HepG2 (cell line): Measurements from ENCODE around the gene PCYT2. TPM values are rescaled to one million over a fixed set of nuclear protein-coding genes. Genes with fewer than 3 reads are reported as not detected.

Experiments used
- CHD4 ChIP-seq: fragments of 200-600 bp; sonication (generic); IDR thresholded peaks from 2 replicates; pipeline ENCODE4 v1.7.0; 2017; ENCODE audit warnings: mild to moderate bottlenecking, low read length, borderline replicate concordance
- E2F2 ChIP-seq: sonication (generic); formaldehyde crosslinking; IDR thresholded peaks from 2 replicates; pipeline ENCODE4 v1.4.0; 2020; ENCODE audit warnings: missing genetic modification reagents, borderline replicate concordance
- GLI4 ChIP-seq: sonication (generic); formaldehyde crosslinking; IDR thresholded peaks from 2 replicates; pipeline ENCODE4 v1.5.1; 2020; ENCODE audit warnings: missing genetic modification reagents, mild to moderate bottlenecking, moderate library complexity, borderline replicate concordance
- HNRNPH1 ChIP-seq: fragments of 200-400 bp; formaldehyde crosslinking; optimal IDR thresholded peaks from 2 replicates; pipeline ENCODE3; 2017; ENCODE audit warnings: mild to moderate bottlenecking, low read depth, low read length
- NKX3-1 ChIP-seq: sonication (generic); formaldehyde crosslinking; IDR thresholded peaks from 2 replicates; pipeline ENCODE4 v1.5.0; 2020; ENCODE audit warnings: missing genetic modification reagents
- POLR2A ChIP-seq, 2 experiments: IDR thresholded peaks; 2 replicates each; pipeline ENCODE4 v1.6.1; 2011; ENCODE audit warnings: low read depth in 2 of 2, low read length in 2 of 2, mild to moderate bottlenecking in 1 of 2, moderate library complexity in 1 of 2; ENCODE audit not compliant: insufficient read depth in 1 of 2
- TCF12 ChIP-seq, 2 experiments: fragments of 450-650 bp in 1 of 2; sonication (generic) in 1 of 2; formaldehyde crosslinking in 1 of 2; IDR thresholded peaks; 2 replicates each; pipeline versions ENCODE4 v1.6.1 to v1.8.0; 2017 to 2022; ENCODE audit warnings: antibody characterized with exemption in 1 of 2, mild to moderate bottlenecking in 1 of 2, missing genetic modification reagents in 1 of 2, moderate library complexity in 1 of 2
- TFDP2 ChIP-seq: sonication (generic); formaldehyde crosslinking; IDR thresholded peaks from 2 replicates; pipeline ENCODE4 v1.4.0; 2020; ENCODE audit warnings: missing genetic modification reagents
- ZNF234 ChIP-seq: sonication (generic); formaldehyde crosslinking; conservative IDR thresholded peaks from 2 replicates; pipeline ENCODE4 v1.5.1; 2020; ENCODE audit warnings: mild to moderate bottlenecking, missing genetic modification reagents
- ZNF335 ChIP-seq: sonication (generic); formaldehyde crosslinking; IDR thresholded peaks from 2 replicates; pipeline ENCODE4 v1.4.0; 2020; ENCODE audit warnings: missing genetic modification reagents
- ZNF510 ChIP-seq: sonication (generic); formaldehyde crosslinking; IDR thresholded peaks from 2 replicates; pipeline ENCODE4 v1.4.0; 2020; ENCODE audit warnings: low read depth, mild to moderate bottlenecking, missing genetic modification reagents
- ZNF564 ChIP-seq: sonication (generic); formaldehyde crosslinking; IDR thresholded peaks from 2 replicates; pipeline ENCODE4 v1.8.1; 2023; ENCODE audit warnings: mild to moderate bottlenecking, missing genetic modification reagents
- ZSCAN25 ChIP-seq: sonication (generic); formaldehyde crosslinking; IDR thresholded peaks from 2 replicates; pipeline ENCODE4 v1.8.0; 2022; ENCODE audit warnings: mild to moderate bottlenecking, missing genetic modification reagents
- polyA plus RNA-seq, 8 experiments: library from polyadenylated mRNA; depleted of rRNA in 3 of 8; stranded (reverse) in 7 of 8; unstranded in 1 of 8; fragments of >200 nt; fragmentation: Illumina TruSeq in 4 of 8; extraction: Trizol in 4 of 8; gene quantifications; 2 replicates each; pipeline versions ENCODE4 v1.2.1 to v1.2.3, GENCODE V29; 2011 to 2016; ENCODE audit warnings: low read depth in 4 of 8, missing spikeins in 1 of 8, mixed read lengths in 1 of 8; ENCODE audit not compliant: insufficient read depth in 1 of 8
- total RNA-seq, 5 experiments: library from RNA; depleted of rRNA; stranded (reverse); fragments of >200 nt; fragmentation: Illumina TruSeq; extraction: Trizol; gene quantifications; 2 replicates each; pipeline ENCODE4 v1.2.3, GENCODE V29; 2016; ENCODE audit warnings: low read depth in 1 of 5
- TF ChIP-seq, protein P1 (sequence below): sonication (generic); formaldehyde crosslinking; conservative IDR thresholded peaks from 2 replicates; pipeline ENCODE4 v1.4.0; 2020; ENCODE audit warnings: missing genetic modification reagents
- TF ChIP-seq, protein P2 (sequence below): sonication (generic); formaldehyde crosslinking; IDR thresholded peaks from 2 replicates; pipeline ENCODE4 v1.8.0; 2022; ENCODE audit warnings: mild to moderate bottlenecking, missing genetic modification reagents
- TF ChIP-seq, protein P3 (sequence below): sonication (generic); formaldehyde crosslinking; IDR thresholded peaks from 2 replicates; pipeline ENCODE4 v1.9.0; 2022; ENCODE audit warnings: low read depth, missing genetic modification reagents
- TF ChIP-seq, protein P4 (sequence below): sonication (generic); formaldehyde crosslinking; IDR thresholded peaks from 2 replicates; pipeline ENCODE4 v1.4.0; 2020; ENCODE audit warnings: missing genetic modification reagents

PCYT2 gene
- total and polyA plus RNA-seq, 2 of the 13 experiments (the other 11 are each of a cell fraction or from before 2014, with no cell fraction given) = 147 to 297 TPM

DNA sequence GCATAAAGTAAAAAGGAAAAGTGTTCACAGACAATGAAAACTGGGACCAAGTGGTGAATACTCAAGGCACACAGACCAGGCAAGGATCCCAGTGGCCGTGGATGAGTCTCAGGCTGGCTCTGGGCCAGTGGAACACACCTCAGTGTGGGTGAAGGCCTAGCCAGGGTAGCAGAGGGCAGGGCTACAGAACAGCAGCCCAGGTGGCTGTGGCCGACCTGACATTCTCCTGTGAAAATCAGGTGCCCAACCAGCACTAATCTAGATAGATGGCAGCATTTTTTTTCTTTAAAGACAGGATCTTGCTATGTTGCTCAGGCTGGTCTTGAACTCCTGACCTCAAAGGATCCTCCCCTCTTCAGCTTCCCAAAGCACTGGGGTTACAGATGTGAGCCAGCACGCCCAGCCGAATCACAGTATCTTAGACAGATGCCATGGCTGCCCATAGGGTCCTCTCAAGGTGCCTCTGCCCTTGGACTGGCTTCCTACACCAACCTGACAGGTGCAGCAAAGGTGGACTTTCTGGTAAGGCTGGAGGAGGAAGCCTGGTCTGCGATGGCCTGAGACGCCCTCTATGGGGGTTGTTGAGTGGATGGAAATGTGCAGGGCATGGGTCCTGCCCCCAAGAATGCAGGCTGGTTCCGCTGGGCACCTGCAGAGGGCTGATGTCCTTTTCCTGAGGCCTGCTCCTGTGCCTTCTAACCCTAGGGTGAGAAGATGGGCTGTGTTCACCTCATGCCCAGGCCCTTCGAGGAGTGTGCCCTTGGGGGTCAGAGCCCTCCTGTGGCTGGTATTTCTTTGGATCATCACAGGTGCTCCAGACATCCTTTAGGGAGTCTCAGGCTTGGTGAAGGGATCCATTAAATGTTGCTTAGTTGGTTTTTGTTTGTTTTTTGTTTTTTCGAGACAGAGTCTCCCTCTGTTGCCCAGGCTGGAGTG is 47.1 kb downstream of the PCYT2 start (continued):
- TF ChIP-seq CHD4 (no peak), TCF12 (IDR thresholded peaks at IDR 0.05) (no peak), TCF12 (CRISPR knock-in tag; IDR thresholded peaks at IDR 0.05) (peak; percentile 32; the same call in 1 of the 2 replicates), HNRNPH1 (no peak), GLI4 (CRISPR knock-in tag) (no peak), E2F2 (CRISPR knock-in tag) (no peak), ZNF510 (CRISPR knock-in tag) (no peak), NKX3-1 (CRISPR knock-in tag) (0 out of 2 replicates have a peak, but pooled peaks have one; percentile 26), TFDP2 (0 out of 2 replicates have a peak, but pooled peaks have one; percentile 2), ZSCAN25 (CRISPR knock-in tag) (no peak), ZNF335 (CRISPR knock-in tag) (no peak), POLR2A (IDR thresholded peaks at IDR 0.05; ENCODE audit: insufficient read depth in 1 of 2, low read depth in 2 of 2, low read length in 2 of 2) (peak in 1 of 2 experiments; percentile 28; a peak in 1 of 4 replicates), ZNF564 (CRISPR knock-in tag) (no peak), ZNF234 (no peak)
- TF ChIP-seq, protein P1, sequence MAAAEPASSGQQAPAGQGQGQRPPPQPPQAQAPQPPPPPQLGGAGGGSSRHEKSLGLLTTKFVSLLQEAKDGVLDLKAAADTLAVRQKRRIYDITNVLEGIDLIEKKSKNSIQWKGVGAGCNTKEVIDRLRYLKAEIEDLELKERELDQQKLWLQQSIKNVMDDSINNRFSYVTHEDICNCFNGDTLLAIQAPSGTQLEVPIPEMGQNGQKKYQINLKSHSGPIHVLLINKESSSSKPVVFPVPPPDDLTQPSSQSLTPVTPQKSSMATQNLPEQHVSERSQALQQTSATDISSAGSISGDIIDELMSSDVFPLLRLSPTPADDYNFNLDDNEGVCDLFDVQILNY (CRISPR knock-in tag) = no peak
- TF ChIP-seq, protein P2, sequence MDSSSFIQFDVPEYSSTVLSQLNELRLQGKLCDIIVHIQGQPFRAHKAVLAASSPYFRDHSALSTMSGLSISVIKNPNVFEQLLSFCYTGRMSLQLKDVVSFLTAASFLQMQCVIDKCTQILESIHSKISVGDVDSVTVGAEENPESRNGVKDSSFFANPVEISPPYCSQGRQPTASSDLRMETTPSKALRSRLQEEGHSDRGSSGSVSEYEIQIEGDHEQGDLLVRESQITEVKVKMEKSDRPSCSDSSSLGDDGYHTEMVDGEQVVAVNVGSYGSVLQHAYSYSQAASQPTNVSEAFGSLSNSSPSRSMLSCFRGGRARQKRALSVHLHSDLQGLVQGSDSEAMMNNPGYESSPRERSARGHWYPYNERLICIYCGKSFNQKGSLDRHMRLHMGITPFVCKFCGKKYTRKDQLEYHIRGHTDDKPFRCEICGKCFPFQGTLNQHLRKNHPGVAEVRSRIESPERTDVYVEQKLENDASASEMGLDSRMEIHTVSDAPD (CRISPR knock-in tag) = no peak
- TF ChIP-seq, protein P3, sequence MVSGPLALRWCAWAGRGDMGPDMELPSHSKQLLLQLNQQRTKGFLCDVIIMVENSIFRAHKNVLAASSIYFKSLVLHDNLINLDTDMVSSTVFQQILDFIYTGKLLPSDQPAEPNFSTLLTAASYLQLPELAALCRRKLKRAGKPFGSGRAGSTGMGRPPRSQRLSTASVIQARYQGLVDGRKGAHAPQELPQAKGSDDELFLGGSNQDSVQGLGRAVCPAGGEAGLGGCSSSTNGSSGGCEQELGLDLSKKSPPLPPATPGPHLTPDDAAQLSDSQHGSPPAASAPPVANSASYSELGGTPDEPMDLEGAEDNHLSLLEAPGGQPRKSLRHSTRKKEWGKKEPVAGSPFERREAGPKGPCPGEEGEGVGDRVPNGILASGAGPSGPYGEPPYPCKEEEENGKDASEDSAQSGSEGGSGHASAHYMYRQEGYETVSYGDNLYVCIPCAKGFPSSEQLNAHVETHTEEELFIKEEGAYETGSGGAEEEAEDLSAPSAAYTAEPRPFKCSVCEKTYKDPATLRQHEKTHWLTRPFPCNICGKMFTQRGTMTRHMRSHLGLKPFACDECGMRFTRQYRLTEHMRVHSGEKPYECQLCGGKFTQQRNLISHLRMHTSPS (CRISPR knock-in tag) = peak; percentile 59
- TF ChIP-seq, protein P4, sequence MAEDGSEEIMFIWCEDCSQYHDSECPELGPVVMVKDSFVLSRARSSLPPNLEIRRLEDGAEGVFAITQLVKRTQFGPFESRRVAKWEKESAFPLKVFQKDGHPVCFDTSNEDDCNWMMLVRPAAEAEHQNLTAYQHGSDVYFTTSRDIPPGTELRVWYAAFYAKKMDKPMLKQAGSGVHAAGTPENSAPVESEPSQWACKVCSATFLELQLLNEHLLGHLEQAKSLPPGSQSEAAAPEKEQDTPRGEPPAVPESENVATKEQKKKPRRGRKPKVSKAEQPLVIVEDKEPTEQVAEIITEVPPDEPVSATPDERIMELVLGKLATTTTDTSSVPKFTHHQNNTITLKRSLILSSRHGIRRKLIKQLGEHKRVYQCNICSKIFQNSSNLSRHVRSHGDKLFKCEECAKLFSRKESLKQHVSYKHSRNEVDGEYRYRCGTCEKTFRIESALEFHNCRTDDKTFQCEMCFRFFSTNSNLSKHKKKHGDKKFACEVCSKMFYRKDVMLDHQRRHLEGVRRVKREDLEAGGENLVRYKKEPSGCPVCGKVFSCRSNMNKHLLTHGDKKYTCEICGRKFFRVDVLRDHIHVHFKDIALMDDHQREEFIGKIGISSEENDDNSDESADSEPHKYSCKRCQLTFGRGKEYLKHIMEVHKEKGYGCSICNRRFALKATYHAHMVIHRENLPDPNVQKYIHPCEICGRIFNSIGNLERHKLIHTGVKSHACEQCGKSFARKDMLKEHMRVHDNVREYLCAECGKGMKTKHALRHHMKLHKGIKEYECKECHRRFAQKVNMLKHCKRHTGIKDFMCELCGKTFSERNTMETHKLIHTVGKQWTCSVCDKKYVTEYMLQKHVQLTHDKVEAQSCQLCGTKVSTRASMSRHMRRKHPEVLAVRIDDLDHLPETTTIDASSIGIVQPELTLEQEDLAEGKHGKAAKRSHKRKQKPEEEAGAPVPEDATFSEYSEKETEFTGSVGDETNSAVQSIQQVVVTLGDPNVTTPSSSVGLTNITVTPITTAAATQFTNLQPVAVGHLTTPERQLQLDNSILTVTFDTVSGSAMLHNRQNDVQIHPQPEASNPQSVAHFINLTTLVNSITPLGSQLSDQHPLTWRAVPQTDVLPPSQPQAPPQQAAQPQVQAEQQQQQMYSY (CRISPR knock-in tag) = no peak
